HG02938 (cell line): Measurements from ENCODE around the gene NEMP1.

Source experiments
- ATAC-seq: cut with Tn5 transposase; IDR thresholded peaks from one replicate; pipeline ENCODE4 v1.9.1; 2021; ENCODE audit warnings: mild to moderate bottlenecking, moderate library complexity; ENCODE audit not compliant: unreplicated experiment

Gene NEMP1

GRCh38 chr12:57107456-57108155 is 29.0 kb upstream of the NEMP1 start:
- ATAC-seq: no peak

DNA sequence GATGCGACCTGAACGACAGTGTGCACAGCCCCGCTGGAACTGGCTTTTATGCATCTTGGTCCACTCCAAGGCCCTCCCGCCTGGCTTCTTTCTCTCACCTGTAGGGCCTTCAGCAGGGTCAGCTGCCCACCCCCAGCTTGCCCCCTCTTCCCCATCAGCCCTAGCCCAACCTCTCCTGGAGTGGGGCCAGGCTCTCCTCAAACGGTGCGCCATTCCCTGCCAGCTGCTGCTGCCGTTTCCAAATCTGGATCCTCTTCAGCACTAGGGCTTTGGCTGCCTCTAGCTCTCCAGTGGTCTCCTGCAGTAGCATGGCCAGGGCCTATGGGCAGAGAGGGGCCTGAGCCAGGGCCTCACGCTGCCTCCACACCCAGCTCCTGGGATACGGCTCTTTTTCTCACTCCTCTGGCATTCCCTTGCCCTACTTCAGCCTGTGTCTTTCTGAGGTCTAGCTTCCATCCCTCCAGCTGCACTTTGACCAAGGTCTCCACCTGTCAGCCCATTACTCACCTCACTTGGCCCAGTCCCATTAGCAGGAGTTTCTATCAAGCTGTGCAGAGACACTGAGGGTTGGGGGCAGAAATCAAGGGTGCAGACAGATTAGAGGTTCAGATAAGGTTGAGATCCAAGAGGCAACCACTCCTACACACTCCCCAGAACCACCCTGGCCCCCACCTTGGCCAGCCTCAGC is 27.6 kb upstream of the NEMP1 start:
- no peak for ATAC-seq

- ATAC-seq: no peak
Measured at GRCh38 chr12:57105011-57105753, 26.6 kb upstream of the NEMP1 start.

DNA sequence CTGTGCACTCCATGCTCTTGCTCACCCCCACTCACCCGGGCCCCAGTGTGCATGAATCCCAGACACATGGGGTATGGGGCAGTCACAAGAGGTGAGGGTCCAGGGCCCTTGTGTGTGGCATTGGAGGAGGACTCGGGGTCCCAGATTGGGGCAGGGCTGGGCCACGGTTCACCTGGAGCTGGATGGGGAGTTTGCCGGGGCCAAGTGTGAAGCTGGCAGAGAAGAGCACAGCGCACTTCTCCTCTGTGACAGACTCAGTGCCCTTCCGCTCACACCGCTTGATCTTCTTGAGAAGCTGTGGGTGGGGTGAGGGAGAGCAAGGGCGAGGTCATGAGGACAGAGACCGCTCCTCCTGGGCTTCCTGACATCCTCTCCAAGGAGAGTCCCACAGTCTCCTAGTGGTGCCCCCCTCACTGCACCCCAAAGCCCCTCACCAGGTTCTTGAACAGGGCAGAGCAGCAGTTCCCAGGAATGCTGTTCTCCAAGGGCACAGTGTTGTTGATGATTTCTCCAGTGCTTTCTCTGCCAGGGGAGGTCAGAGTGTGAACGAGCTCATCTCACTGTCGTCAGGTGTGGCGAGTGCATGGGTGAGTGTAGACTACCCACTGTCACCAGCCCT is 25.8 kb upstream of the NEMP1 start:
- ATAC-seq: no peak

GRCh38 chr12:57103856-57104255 is 25.3 kb upstream of the NEMP1 start:
- ATAC-seq: no peak

DNA sequence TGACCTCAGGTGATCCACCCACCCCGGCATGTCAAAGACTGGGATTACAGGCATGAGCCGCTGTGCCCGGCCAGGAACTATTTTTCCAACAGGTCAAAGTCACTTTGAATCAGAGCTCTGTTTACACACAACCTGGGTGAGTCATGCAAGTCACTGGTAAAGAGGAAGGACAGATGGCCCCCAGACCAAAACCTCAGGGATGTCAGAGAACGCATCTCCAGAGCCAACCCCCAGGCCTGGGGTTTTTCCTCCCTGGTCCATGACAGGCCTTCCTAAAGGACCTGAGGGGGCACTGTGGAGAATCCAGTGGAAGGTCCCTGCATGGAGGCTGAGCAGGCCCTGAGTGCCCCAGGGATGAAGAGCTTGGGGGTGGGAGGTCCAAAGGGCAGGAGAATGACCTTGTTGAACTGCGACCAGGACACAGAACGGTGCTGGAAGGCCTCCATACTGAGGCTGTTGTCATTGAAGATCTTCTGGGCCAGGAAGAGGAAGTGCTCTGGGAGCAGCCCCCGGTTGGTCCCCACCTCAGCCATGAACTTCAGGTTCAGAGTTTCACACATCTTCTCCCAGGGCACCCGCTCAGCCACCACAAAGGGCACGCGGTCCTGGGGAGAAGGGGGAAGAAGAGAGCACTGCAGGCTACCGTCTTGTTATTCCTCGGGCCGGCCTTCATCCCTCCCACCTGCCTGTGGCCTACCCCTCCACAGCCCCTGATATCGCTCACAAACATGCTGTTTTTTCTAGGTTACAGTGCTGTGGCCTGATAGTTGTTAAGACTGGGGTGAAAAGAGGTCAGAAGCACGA is 23.5 kb upstream of the NEMP1 start:
- ATAC-seq: no peak

GRCh38 chr12:57099766-57100165 is 21.2 kb upstream of the NEMP1 start:
- ATAC-seq: no peak

- no peak for ATAC-seq
Measured at GRCh38 chr12:57099047-57099714, 20.6 kb upstream of the NEMP1 start.

DNA sequence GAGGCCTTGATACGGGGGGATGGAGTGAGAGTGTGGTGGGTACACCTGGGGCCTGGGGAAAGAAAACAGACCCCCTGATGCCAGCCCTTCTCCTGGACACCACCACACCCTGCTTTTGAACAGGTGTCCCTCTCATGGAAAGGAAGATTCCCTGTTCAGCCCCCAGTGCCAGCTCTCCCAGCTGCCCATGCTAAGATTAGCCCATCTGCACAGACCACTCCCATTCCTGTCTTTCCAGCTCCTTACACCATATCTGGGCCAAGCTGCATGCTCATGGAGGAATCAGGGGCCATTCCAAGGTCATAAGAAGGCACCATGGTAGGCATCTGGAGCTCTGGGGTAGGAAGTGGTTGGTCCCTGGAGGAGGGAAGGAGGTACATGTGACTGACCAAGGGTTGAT is 20.0 kb upstream of the NEMP1 start:
- ATAC-seq: no peak

DNA sequence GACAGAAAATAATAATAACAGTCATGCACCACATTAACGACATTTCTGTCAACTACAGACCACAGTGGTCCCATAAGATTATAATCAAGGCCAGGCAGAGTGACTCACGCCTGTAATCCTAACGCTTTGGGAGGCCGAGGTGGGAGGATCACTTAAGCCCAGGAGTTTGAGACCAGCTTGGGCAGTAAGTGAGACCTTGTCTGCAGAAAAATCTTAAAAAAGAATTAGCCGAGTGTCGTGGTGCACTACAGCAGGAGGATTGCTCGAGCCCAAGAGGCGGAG is 18.9 kb upstream of the NEMP1 start:
- ATAC-seq: no peak

GRCh38 chr12:57096748-57097553 is 18.4 kb upstream of the NEMP1 start:
- no peak for ATAC-seq

DNA sequence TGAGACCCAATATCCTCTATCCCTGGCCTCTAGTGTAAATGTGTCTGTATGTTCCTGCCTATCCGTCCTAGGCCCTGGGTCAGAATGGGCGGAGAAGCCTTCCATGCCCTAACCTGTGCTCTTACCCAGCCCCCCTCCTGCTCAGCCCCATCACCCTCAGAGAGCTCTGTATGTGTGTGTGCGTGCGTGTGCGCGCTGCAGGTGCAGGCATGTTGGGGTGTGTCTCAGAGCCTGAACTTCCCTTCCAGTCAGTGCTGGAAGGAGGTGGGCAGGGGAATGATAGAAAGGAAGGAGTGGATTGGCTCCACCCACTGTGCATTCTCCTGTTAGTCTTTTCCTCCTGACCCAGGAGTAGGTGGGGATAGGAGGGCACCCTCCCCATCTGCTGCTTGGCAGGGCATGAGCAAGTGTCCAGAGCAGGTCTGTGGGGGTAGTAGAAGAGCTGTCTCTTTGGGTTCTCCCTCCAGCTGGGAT is 17.5 kb upstream of the NEMP1 start:
- ATAC-seq: no peak

DNA sequence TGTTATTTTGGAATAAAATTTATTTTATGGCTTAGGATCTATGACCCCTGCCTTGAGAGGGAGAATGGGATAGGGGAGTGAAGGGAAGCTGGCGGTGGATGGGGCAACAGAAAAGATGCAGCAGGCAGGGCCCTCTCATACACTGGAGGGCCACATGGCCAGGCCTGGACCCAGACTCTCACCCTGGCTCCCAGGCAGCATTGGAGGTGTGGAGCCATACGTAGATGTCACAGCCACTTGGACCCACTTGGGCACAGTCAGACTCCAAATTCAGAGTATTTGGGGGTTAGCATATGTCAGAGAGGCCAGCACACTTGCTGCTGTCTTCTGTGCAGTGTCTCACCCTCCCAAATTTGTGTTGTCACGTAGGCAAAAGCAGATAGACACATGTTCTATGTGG is 16.8 kb upstream of the NEMP1 start:
- no peak for ATAC-seq

DNA sequence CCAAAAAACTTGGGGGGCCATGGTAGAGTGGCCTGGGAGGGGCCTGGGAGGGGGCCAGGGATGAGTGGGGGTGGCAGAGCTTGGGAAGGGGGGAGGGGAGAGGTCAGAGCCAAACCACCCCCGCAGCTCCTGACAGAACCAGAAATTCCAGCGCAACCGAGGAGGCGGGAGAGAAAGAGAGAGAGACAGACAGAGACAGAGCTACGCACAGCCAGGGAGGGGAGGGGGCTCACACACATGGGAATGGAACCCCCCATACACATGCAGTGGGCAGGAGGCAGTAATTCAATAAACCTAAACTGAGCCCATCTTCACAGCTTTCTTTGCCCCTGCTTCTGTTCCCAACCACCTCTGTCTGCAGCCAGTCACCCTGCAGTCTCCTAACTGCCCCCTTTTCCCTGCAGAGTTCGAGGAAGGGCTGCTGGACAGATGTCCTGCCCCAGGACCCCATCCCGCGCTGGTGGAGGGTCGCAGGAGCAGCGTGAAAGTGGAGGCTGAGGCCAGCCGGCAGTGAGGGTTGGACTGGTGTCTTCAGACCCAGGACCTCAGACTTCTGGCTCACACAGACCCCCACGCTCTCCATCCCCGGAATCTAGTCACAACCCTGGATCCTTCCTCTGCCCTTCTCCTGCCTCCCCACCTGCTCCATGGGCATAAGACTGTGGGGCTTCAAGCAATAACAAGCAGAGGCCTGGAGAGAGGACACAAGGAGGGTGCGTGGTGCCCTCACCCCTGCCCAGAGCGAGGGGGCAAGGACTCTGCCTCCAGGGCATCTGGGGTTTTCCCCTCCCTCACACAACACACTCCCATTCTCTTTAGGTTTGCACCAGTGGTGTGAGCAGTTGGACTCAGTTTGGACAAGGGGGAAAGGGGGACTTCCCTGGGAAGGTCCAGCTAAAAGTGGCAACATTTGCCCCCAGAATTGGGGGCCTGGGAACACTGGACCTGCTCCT is 15.9 kb upstream of the NEMP1 start:
- no peak for ATAC-seq

- ATAC-seq: no peak
Measured at GRCh38 chr12:57093415-57094207, 15.0 kb upstream of the NEMP1 start.

DNA sequence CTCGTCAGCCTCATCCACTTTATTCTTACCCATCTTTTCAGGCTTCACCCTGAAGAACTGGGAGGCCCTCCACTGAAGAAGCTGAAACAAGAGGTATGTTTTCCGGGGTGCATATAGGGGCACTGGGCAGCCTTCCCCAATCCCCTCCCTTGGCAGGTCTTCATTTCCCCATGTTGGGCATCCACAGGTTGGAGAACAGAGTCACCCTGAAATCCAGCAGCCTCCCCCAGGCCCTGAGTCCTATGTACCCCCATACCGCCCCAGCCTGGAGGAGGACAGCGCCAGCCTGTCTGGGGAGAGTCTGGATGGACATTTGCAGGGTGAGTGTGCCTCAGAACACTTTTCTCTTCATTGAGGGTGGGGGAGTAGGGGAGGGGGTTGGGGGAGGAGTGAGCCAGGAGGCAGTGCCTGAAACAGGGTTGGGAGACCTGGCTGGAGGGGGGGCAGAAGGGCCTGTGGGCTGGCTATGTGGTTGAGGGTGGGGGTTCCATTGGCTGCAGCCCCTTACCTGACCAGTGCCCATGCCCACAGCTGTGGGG is 14.4 kb upstream of the NEMP1 start:
- no peak for ATAC-seq

- ATAC-seq: no peak
Measured at GRCh38 chr12:57092529-57092862, 13.9 kb upstream of the NEMP1 start.
